ENCODE measurements around the gene ANKRD30A. TPM values are rescaled to one million over a fixed set of nuclear protein-coding genes. Genes with fewer than 3 reads are reported as not detected.

ANKRD30A gene
- total and polyA plus RNA-seq, 2 experiments from 2014 or later: not detected

DNA sequence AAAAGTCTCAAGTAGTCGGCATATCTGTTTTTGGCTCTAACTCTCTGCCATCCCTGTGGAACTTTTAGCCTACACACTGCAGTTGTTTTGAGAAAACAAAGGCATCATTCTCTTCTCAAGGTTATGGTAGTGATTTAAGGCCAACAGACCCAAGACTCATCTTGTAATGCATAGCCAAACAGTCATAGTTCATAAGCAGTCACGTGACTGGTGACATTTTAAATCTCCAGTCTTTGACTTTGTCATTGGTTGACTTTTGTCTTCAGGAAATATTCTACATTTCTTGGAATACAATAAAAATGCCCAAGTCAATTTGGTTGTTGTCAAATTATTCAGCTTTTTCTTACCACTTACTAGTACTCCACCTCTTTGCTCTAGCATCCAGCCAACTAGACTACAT is 114.8 kb downstream of the ANKRD30A start:
- Mint-ChIP-seq H3K4me1 (no peaks in the 10 kb centered on the region), H3K27me3 (ENCODE audit: insufficient read depth, low read depth, poor library complexity) (no peaks in the 10 kb centered on the region), H3K9me3 (peaks cover 72% of the 10 kb centered on the region), H3K27ac (no peak overlapping the region), H3K36me3 (ENCODE audit: low read depth) (peaks cover 17% of the 10 kb centered on the region; the same call in 2 of the 3 replicates), H3K4me3 (no peak overlapping the region)
- Histone ChIP-seq H3K36me3 (ENCODE audit: insufficient read depth) (peaks cover 18% of the 10 kb centered on the region), H3K4me3 (no peak overlapping the region), H3K4me1 (ENCODE audit: insufficient read depth) (no peaks in the 10 kb centered on the region), H3K79me2 (replicated peaks; ENCODE audit: insufficient read depth) (no peaks in the 10 kb centered on the region), H2AFZ (no peak overlapping the region), H3K27ac (ENCODE audit: low read depth) (no peak overlapping the region), H3K27me3 (ENCODE audit: insufficient read depth) (no peaks in the 10 kb centered on the region), H3K4me2 (no peak overlapping the region), H3K9me2 (ENCODE audit: insufficient read depth) (no peaks in the 10 kb centered on the region), H3F3A (replicated peaks; ENCODE audit: low read depth) (no peaks in the 10 kb centered on the region), H4K20me1 (replicated peaks; ENCODE audit: insufficient read depth) (no peaks in the 10 kb centered on the region)
- DNase-seq (ENCODE audit: low spot score) (no peak), ATAC-seq (no peak)
- TF ChIP-seq, protein P1, sequence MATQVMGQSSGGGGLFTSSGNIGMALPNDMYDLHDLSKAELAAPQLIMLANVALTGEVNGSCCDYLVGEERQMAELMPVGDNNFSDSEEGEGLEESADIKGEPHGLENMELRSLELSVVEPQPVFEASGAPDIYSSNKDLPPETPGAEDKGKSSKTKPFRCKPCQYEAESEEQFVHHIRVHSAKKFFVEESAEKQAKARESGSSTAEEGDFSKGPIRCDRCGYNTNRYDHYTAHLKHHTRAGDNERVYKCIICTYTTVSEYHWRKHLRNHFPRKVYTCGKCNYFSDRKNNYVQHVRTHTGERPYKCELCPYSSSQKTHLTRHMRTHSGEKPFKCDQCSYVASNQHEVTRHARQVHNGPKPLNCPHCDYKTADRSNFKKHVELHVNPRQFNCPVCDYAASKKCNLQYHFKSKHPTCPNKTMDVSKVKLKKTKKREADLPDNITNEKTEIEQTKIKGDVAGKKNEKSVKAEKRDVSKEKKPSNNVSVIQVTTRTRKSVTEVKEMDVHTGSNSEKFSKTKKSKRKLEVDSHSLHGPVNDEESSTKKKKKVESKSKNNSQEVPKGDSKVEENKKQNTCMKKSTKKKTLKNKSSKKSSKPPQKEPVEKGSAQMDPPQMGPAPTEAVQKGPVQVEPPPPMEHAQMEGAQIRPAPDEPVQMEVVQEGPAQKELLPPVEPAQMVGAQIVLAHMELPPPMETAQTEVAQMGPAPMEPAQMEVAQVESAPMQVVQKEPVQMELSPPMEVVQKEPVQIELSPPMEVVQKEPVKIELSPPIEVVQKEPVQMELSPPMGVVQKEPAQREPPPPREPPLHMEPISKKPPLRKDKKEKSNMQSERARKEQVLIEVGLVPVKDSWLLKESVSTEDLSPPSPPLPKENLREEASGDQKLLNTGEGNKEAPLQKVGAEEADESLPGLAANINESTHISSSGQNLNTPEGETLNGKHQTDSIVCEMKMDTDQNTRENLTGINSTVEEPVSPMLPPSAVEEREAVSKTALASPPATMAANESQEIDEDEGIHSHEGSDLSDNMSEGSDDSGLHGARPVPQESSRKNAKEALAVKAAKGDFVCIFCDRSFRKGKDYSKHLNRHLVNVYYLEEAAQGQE (IDR thresholded peaks at IDR 0.05; ENCODE audit: unreplicated experiment): no peak
- TF ChIP-seq CREB1 (CRISPR knock-in tag; IDR thresholded peaks at IDR 0.05; ENCODE audit: low read depth) (no peak), ZNF331 (CRISPR knock-in tag; IDR thresholded peaks at IDR 0.05; ENCODE audit: low read depth) (no peak), ZNF114 (CRISPR knock-in tag; IDR thresholded peaks at IDR 0.05) (no peak), STAT1 (IDR thresholded peaks at IDR 0.05; ENCODE audit: unreplicated experiment) (no peak), POLR2AphosphoS5 (IDR thresholded peaks at IDR 0.05; ENCODE audit: low read depth) (no peak)
- TF ChIP-seq, protein P2, sequence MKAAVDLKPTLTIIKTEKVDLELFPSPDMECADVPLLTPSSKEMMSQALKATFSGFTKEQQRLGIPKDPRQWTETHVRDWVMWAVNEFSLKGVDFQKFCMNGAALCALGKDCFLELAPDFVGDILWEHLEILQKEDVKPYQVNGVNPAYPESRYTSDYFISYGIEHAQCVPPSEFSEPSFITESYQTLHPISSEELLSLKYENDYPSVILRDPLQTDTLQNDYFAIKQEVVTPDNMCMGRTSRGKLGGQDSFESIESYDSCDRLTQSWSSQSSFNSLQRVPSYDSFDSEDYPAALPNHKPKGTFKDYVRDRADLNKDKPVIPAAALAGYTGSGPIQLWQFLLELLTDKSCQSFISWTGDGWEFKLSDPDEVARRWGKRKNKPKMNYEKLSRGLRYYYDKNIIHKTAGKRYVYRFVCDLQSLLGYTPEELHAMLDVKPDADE (IDR thresholded peaks at IDR 0.05): no peak

DNA sequence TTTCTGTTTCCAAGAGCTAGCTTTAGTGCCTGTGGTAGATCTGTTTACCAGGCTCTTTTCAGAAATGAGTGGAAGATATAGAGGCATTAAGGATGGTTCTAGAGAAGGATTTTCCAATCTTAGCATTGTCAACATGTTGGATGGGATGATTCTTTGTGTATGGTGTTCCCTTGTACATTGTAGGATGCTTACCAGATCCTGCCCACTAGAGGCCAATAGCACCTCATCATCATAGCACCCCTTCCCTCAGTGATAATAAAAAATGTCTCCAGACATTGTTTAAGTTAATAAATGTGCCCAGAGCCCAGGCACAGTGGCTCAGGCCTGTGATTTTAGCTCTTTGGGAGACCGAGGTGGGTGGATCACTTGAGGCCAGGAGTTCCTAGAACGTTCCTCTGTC is 121.2 kb downstream of the ANKRD30A start:
- ATAC-seq (no peak), DNase-seq (ENCODE audit: low spot score) (no peak)
- H3K9me3 Mint-ChIP-seq: peaks cover 91% of the 10 kb centered on the region
- no peak overlapping the region for H3K4me3 Mint-ChIP-seq
- Histone ChIP-seq H3K4me3 (no peak overlapping the region), H3K9me2 (ENCODE audit: insufficient read depth) (no peaks in the 10 kb centered on the region), H3K4me1 (ENCODE audit: insufficient read depth) (no peaks in the 10 kb centered on the region), H3K27me3 (ENCODE audit: insufficient read depth) (no peaks in the 10 kb centered on the region), H2AFZ (no peak overlapping the region), H3K79me2 (replicated peaks; ENCODE audit: insufficient read depth) (no peaks in the 10 kb centered on the region), H3K4me2 (no peak overlapping the region), H3K27ac (ENCODE audit: low read depth) (no peak overlapping the region), H4K20me1 (replicated peaks; ENCODE audit: insufficient read depth) (no peaks in the 10 kb centered on the region), H3K36me3 (ENCODE audit: insufficient read depth) (peaks cover 5% of the 10 kb centered on the region; the same call in 1 of the 2 replicates), H3F3A (replicated peaks; ENCODE audit: low read depth) (no peaks in the 10 kb centered on the region)
- no peaks in the 10 kb centered on the region for H3K4me1 Mint-ChIP-seq
- peaks cover 29% of the 10 kb centered on the region for H3K36me3 Mint-ChIP-seq (ENCODE audit: low read depth)
- H3K27ac Mint-ChIP-seq: no peak overlapping the region
- TF ChIP-seq, protein P3, sequence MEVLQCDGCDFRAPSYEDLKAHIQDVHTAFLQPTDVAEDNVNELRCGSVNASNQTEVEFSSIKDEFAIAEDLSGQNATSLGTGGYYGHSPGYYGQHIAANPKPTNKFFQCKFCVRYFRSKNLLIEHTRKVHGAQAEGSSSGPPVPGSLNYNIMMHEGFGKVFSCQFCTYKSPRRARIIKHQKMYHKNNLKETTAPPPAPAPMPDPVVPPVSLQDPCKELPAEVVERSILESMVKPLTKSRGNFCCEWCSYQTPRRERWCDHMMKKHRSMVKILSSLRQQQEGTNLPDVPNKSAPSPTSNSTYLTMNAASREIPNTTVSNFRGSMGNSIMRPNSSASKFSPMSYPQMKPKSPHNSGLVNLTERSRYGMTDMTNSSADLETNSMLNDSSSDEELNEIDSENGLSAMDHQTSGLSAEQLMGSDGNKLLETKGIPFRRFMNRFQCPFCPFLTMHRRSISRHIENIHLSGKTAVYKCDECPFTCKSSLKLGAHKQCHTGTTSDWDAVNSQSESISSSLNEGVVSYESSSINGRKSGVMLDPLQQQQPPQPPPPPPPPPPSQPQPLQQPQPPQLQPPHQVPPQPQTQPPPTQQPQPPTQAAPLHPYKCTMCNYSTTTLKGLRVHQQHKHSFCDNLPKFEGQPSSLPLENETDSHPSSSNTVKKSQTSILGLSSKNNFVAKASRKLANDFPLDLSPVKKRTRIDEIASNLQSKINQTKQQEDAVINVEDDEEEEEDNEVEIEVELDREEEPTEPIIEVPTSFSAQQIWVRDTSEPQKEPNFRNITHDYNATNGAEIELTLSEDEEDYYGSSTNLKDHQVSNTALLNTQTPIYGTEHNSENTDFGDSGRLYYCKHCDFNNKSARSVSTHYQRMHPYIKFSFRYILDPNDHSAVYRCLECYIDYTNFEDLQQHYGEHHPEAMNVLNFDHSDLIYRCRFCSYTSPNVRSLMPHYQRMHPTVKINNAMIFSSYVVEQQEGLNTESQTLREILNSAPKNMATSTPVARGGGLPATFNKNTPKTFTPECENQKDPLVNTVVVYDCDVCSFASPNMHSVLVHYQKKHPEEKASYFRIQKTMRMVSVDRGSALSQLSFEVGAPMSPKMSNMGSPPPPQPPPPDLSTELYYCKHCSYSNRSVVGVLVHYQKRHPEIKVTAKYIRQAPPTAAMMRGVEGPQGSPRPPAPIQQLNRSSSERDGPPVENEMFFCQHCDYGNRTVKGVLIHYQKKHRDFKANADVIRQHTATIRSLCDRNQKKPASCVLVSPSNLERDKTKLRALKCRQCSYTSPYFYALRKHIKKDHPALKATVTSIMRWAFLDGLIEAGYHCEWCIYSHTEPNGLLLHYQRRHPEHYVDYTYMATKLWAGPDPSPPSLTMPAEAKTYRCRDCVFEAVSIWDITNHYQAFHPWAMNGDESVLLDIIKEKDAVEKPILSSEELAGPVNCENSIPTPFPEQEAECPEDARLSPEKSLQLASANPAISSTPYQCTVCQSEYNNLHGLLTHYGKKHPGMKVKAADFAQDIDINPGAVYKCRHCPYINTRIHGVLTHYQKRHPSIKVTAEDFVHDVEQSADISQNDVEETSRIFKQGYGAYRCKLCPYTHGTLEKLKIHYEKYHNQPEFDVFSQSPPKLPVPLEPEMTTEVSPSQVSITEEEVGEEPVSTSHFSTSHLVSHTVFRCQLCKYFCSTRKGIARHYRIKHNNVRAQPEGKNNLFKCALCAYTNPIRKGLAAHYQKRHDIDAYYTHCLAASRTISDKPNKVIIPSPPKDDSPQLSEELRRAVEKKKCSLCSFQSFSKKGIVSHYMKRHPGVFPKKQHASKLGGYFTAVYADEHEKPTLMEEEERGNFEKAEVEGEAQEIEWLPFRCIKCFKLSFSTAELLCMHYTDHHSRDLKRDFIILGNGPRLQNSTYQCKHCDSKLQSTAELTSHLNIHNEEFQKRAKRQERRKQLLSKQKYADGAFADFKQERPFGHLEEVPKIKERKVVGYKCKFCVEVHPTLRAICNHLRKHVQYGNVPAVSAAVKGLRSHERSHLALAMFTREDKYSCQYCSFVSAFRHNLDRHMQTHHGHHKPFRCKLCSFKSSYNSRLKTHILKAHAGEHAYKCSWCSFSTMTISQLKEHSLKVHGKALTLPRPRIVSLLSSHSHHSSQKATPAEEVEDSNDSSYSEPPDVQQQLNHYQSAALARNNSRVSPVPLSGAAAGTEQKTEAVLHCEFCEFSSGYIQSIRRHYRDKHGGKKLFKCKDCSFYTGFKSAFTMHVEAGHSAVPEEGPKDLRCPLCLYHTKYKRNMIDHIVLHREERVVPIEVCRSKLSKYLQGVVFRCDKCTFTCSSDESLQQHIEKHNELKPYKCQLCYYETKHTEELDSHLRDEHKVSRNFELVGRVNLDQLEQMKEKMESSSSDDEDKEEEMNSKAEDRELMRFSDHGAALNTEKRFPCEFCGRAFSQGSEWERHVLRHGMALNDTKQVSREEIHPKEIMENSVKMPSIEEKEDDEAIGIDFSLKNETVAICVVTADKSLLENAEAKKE (CRISPR knock-in tag; IDR thresholded peaks at IDR 0.05): no peak
- no peaks in the 10 kb centered on the region for H3K27me3 Mint-ChIP-seq (ENCODE audit: insufficient read depth, low read depth, poor library complexity)

Data from GM23338 (cell line).